ENCODE results near the gene KIAA1217. TPM values are rescaled to one million over a fixed set of nuclear protein-coding genes. Genes with fewer than 3 reads are reported as not detected.

Gene KIAA1217
- polyA plus RNA-seq, 1 donor from 2014 or later, result 0.22 TPM

- no peak overlapping the region for H3K27ac ChIP-seq (ENCODE audit: low read length)
- peaks cover 26% of the 10 kb centered on the region for H3K36me3 ChIP-seq (ENCODE audit: insufficient read depth, low read length)
- TF ChIP-seq MXI1 (conservative IDR thresholded peaks at IDR 0.05; ENCODE audit: poor library complexity, severe bottlenecking) (no peak), EP300 (conservative IDR thresholded peaks at IDR 0.05; ENCODE audit: poor library complexity, severe bottlenecking) (no peak), CTCF (IDR thresholded peaks at IDR 0.05; ENCODE audit: poor library complexity, severe bottlenecking) (no peak), RAD21 (conservative IDR thresholded peaks at IDR 0.05) (no peak), POLR2AphosphoS5 (IDR thresholded peaks at IDR 0.05) (no peak), SMC3 (conservative IDR thresholded peaks at IDR 0.05; ENCODE audit: poor library complexity) (no peak), EZH2 (IDR thresholded peaks at IDR 0.05; ENCODE audit: borderline replicate concordance, insufficient read depth, low read length, poor library complexity, severe bottlenecking) (no peak), TAF1 (IDR thresholded peaks at IDR 0.05; ENCODE audit: low read depth) (no peak)
- TF ChIP-seq, protein P1, sequence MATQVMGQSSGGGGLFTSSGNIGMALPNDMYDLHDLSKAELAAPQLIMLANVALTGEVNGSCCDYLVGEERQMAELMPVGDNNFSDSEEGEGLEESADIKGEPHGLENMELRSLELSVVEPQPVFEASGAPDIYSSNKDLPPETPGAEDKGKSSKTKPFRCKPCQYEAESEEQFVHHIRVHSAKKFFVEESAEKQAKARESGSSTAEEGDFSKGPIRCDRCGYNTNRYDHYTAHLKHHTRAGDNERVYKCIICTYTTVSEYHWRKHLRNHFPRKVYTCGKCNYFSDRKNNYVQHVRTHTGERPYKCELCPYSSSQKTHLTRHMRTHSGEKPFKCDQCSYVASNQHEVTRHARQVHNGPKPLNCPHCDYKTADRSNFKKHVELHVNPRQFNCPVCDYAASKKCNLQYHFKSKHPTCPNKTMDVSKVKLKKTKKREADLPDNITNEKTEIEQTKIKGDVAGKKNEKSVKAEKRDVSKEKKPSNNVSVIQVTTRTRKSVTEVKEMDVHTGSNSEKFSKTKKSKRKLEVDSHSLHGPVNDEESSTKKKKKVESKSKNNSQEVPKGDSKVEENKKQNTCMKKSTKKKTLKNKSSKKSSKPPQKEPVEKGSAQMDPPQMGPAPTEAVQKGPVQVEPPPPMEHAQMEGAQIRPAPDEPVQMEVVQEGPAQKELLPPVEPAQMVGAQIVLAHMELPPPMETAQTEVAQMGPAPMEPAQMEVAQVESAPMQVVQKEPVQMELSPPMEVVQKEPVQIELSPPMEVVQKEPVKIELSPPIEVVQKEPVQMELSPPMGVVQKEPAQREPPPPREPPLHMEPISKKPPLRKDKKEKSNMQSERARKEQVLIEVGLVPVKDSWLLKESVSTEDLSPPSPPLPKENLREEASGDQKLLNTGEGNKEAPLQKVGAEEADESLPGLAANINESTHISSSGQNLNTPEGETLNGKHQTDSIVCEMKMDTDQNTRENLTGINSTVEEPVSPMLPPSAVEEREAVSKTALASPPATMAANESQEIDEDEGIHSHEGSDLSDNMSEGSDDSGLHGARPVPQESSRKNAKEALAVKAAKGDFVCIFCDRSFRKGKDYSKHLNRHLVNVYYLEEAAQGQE (IDR thresholded peaks at IDR 0.05; ENCODE audit: borderline replicate concordance), result no peak
- H2AFZ ChIP-seq (ENCODE audit: low read depth, low read length), result no peak overlapping the region
- H4K20me1 ChIP-seq (ENCODE audit: insufficient read depth), result no peaks in the 10 kb centered on the region
- no peaks in the 10 kb centered on the region for H3K9me3 ChIP-seq (ENCODE audit: low read length)
- no peak overlapping the region for H3K9ac ChIP-seq (ENCODE audit: low read length)
- H3K79me2 ChIP-seq (replicated peaks; ENCODE audit: insufficient read depth, low read length), result no peaks in the 10 kb centered on the region
- H3K4me3 ChIP-seq (ENCODE audit: low read length), result no peak overlapping the region
- H3K27me3 ChIP-seq (ENCODE audit: insufficient read depth, low read depth, low read length), result no peaks in the 10 kb centered on the region
- no peaks in the 10 kb centered on the region for H3K9me2 ChIP-seq (ENCODE audit: insufficient read depth, low read length)
- no peak overlapping the region for H3K4me2 ChIP-seq (ENCODE audit: low read length)
- no peaks in the 10 kb centered on the region for H3F3A ChIP-seq (ENCODE audit: insufficient read depth, low read length, poor library complexity, severe bottlenecking)
These were observed 388.5 kb downstream of the KIAA1217 start for GRCh38 chr10:24597426-24597825.

Small RNAs within 50 kb of the gene (small RNA-seq; reads per million reads assigned to genes)
- 0 to 5.5 (median 0) reads per million in 3 experiments for gene AC063961.1
- 0 reads per million in 3 experiments for gene MIR603
